GM23338 (cell line): ENCODE results near the gene ENPP5.

Experiments used
- EZH2phosphoT487 ChIP-seq: fragments of 200-600 bp; sonication (generic); IDR thresholded peaks from one replicate; pipeline ENCODE4 v1.8.1; 2018; ENCODE audit warnings: antibody characterized with exemption; ENCODE audit not compliant: unreplicated experiment
- STAT1 ChIP-seq: IDR thresholded peaks from one replicate; pipeline ENCODE4 v1.6.1; 2016; ENCODE audit warnings: antibody characterized with exemption; ENCODE audit not compliant: unreplicated experiment
- TF ChIP-seq, protein P1 (sequence below), 2 experiments: fragments of 200-600 bp in 1 of 2; sonication (generic) in 1 of 2; conservative IDR thresholded peaks; 2 replicates each; pipeline versions ENCODE4 v1.5.1 to v1.6.1; 2016 to 2017; ENCODE audit warnings: antibody characterized with exemption in 2 of 2, low read depth in 2 of 2, mild to moderate bottlenecking in 2 of 2, moderate library complexity in 1 of 2

DNA sequence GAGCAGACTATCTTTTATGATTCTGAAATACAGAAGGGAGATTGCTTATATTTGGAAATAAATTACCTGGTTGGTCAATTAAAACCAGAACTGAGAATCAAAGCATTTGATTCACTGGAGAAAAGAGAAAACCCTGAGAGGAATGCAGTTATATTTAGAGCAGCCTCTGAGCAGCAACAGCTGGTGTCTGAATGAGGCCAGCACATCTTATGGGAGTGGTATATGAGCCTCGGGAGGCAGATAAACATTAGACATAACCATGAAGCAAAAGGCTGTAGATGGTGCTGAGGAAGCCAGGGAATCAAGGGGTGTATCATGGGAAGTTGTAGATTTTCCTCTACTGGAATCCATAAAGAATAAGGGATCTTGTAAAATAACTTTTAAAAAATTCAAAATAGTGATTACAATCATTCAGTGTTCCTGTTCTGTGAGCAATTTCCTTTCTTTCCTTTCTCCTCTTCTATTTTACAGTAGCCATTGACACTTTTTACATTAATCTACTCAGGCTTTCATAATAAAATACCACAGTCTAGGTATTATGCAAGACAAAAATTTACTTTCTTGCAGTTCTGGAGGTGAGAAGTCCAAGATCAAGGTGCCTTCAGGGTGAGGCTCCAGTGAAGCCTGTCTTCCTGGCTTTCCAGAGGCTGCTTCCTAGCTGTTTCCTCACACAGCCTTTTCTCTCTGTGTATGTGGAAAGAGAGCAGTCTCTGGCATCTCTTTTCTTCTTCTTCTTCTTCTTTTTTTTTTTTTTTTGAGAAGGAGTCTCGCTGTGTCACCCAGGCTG lies 32.8 kb upstream of the ENPP5 start:
- TF ChIP-seq, protein P1, sequence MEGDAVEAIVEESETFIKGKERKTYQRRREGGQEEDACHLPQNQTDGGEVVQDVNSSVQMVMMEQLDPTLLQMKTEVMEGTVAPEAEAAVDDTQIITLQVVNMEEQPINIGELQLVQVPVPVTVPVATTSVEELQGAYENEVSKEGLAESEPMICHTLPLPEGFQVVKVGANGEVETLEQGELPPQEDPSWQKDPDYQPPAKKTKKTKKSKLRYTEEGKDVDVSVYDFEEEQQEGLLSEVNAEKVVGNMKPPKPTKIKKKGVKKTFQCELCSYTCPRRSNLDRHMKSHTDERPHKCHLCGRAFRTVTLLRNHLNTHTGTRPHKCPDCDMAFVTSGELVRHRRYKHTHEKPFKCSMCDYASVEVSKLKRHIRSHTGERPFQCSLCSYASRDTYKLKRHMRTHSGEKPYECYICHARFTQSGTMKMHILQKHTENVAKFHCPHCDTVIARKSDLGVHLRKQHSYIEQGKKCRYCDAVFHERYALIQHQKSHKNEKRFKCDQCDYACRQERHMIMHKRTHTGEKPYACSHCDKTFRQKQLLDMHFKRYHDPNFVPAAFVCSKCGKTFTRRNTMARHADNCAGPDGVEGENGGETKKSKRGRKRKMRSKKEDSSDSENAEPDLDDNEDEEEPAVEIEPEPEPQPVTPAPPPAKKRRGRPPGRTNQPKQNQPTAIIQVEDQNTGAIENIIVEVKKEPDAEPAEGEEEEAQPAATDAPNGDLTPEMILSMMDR (conservative IDR thresholded peaks at IDR 0.05; ENCODE audit: low read depth in 2 of 2), result no peak
- TF ChIP-seq EZH2phosphoT487 (no peak), STAT1 (no peak)
